Measurements from ENCODE around the gene GLDN.

DNA sequence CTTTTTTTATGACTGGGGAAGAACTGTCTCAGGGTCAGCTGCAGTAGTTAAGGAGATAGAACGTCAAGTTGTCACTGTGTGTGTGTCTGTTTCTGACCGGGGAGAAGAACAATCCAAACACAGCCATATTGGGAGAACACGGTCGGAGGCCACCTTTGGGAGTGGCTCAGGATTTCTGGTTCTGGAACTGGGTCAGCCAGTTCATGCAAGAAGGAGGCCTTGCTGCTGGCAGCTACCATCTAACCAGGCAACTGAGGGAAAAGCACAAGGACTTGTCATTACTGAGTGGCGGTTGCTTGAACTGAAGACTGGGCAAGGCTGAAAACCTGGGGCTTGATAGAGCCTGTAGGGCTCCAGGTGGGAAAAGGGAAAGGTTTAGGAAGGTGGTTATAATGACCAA, 24.6 kb downstream of the GLDN start:
- no peak for TF ChIP-seq POLR2A (IDR thresholded peaks at IDR 0.05; ENCODE audit: low read depth, low read length)
- no peak for TF ChIP-seq TAF1 (IDR thresholded peaks at IDR 0.05; ENCODE audit: borderline replicate concordance, low read depth, low read length)
